ENCODE data around the gene CCDC148.

DNA sequence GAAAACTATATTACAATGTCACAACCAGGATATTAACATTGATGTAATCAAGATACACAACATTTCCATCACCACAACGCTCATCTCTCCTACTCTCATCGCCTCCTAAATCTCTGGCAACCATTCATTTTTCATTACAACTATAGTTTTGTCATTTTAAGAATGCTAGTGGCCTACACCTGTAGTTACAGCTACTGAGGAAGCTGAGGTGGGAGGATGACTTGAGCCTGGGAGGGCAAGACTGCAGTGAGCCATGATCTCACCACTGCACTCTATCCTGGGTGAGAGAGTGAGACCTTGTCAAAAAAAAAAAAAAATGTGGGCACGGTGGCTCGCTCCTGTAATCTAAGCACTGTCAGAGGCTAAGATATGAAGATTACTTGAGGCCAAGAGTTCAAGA, 10.7 kb upstream of the CCDC148 start:
- no peak for TF ChIP-seq CTCF (IDR thresholded peaks at IDR 0.05)
- no peak for TF ChIP-seq POLR2A (IDR thresholded peaks at IDR 0.05)

All from testis (tissue), 2 donors.